H9 (cell line): ENCODE data around the gene ILDR1. TPM values are rescaled to one million over a fixed set of nuclear protein-coding genes. Genes with fewer than 3 reads are reported as not detected.

Source experiments
- DNase-seq: peaks from one replicate; pipeline ENCODE4 v3.0.0-alpha.2; 2017
- H2AFZ ChIP-seq: one replicate; pipeline ENCODE4 v1.6.1; 2013; ENCODE audit warnings: mild to moderate bottlenecking, low read length, control low read depth, moderate library complexity
- H2AK5ac ChIP-seq: 2 replicates; pipeline ENCODE4 v1.6.1; 2013; ENCODE audit warnings: low read length, control low read depth, mixed read lengths; ENCODE audit not compliant: insufficient read length
- H2BK120ac ChIP-seq: one replicate; pipeline ENCODE4 v1.6.1; 2013; ENCODE audit warnings: low read depth, mild to moderate bottlenecking, low read length, control low read depth, inconsistent platforms; ENCODE audit not compliant: poor library complexity, severe bottlenecking
- H2BK12ac ChIP-seq: 2 replicates; pipeline ENCODE4 v1.6.1; 2013; ENCODE audit warnings: low read length, control low read depth, mixed read lengths, low read depth; ENCODE audit not compliant: insufficient read length
- H2BK15ac ChIP-seq: 2 replicates; pipeline ENCODE4 v1.6.1; 2013; ENCODE audit warnings: low read depth, low read length, control low read depth
- H2BK20ac ChIP-seq: one replicate; pipeline ENCODE4 v1.6.1; 2013; ENCODE audit warnings: low read depth, mild to moderate bottlenecking, low read length, control low read depth, inconsistent platforms; ENCODE audit not compliant: poor library complexity, severe bottlenecking
- H2BK5ac ChIP-seq: 2 replicates; pipeline ENCODE4 v1.6.1; 2013; ENCODE audit warnings: low read length, control low read depth, mixed read lengths; ENCODE audit not compliant: insufficient read length
- H3K14ac ChIP-seq: 2 replicates; pipeline ENCODE4 v1.6.1; 2013; ENCODE audit warnings: low read length, control low read depth; ENCODE audit not compliant: insufficient read depth
- H3K18ac ChIP-seq: 2 replicates; pipeline ENCODE4 v1.6.1; 2013; ENCODE audit warnings: low read depth, mild to moderate bottlenecking, mixed read lengths, low read length, control low read depth; ENCODE audit not compliant: insufficient read length
- H3K23ac ChIP-seq: 2 replicates; pipeline ENCODE4 v1.6.1; 2013; ENCODE audit warnings: low read length, control low read depth, mixed read lengths, low read depth; ENCODE audit not compliant: insufficient read length
- H3K23me2 ChIP-seq: 2 replicates; pipeline ENCODE4 v1.6.1; 2013; ENCODE audit warnings: low read depth, mild to moderate bottlenecking, mixed read lengths, low read length, control low read depth; ENCODE audit not compliant: insufficient read length, poor library complexity, severe bottlenecking
- H3K27ac ChIP-seq: 2 replicates; pipeline ENCODE4 v1.5.1; 2013; ENCODE audit warnings: low read length, control low read depth, mixed read lengths, low read depth; ENCODE audit not compliant: insufficient read length
- H3K27me3 ChIP-seq: 2 replicates; pipeline ENCODE4 v1.6.1; 2013; ENCODE audit warnings: low read length, control low read depth, inconsistent platforms; ENCODE audit not compliant: insufficient read depth
- H3K4ac ChIP-seq: 2 replicates; pipeline ENCODE4 v1.6.1; 2013; ENCODE audit warnings: low read depth, mild to moderate bottlenecking, control low read depth, inconsistent platforms, low read length, moderate library complexity
- H3K4me1 ChIP-seq: 2 replicates; pipeline ENCODE4 v1.6.1; 2013; ENCODE audit warnings: low read length, control low read depth, inconsistent platforms; ENCODE audit not compliant: insufficient read depth
- H3K4me2 ChIP-seq: 2 replicates; pipeline ENCODE4 v1.6.1; 2013; ENCODE audit warnings: low read length, control low read depth, mixed read lengths; ENCODE audit not compliant: insufficient read length, insufficient read depth
- H3K56ac ChIP-seq: 2 replicates; pipeline ENCODE4 v1.6.1; 2013; ENCODE audit warnings: low read depth, mild to moderate bottlenecking, mixed read lengths, low read length, control low read depth; ENCODE audit not compliant: insufficient read length
- H3K79me1 ChIP-seq: 2 replicates; pipeline ENCODE4 v1.6.1; 2013; ENCODE audit warnings: low read depth, mild to moderate bottlenecking, moderate library complexity, low read length, control low read depth, inconsistent platforms; ENCODE audit not compliant: insufficient read depth, poor library complexity, severe bottlenecking
- H3K79me2 ChIP-seq: 2 replicates; pipeline ENCODE4 v1.6.1; 2013; ENCODE audit warnings: low read length, control low read depth, inconsistent platforms; ENCODE audit not compliant: insufficient read depth
- H3K9ac ChIP-seq: 2 replicates; pipeline ENCODE4 v1.6.1; 2013; ENCODE audit warnings: low read length, control low read depth, mixed read lengths; ENCODE audit not compliant: insufficient read length; ENCODE audit errors: extremely low read depth
- H3K9me3 ChIP-seq: one replicate; pipeline ENCODE4 v1.6.1; 2013; ENCODE audit warnings: low read depth, low read length, inconsistent platforms; ENCODE audit not compliant: control insufficient read depth
- H3T11ph ChIP-seq: one replicate; pipeline ENCODE4 v1.6.1; 2013; ENCODE audit warnings: mild to moderate bottlenecking, low read length, control low read depth, inconsistent platforms
- H4K20me1 ChIP-seq: one replicate; pipeline ENCODE4 v1.6.1; 2013; ENCODE audit not compliant: control insufficient read depth, insufficient read length, insufficient read depth
- H4K5ac ChIP-seq: 2 replicates; pipeline ENCODE4 v1.6.1; 2013; ENCODE audit warnings: low read depth, mild to moderate bottlenecking, mixed read lengths, low read length, control low read depth; ENCODE audit not compliant: insufficient read length
- H4K8ac ChIP-seq: replicated peaks from 2 replicates; pipeline ENCODE4 v1.6.1; 2013; ENCODE audit warnings: low read length, control low read depth, mixed read lengths, low read depth; ENCODE audit not compliant: insufficient read length
- H4K91ac ChIP-seq: 2 replicates; pipeline ENCODE4 v1.6.1; 2013; ENCODE audit warnings: low read depth, mild to moderate bottlenecking, moderate library complexity, mixed read lengths, low read length, control low read depth; ENCODE audit not compliant: insufficient read length
- H3K27ac Mint-ChIP-seq, 3 experiments: 2 replicates in 2 of 3; 3 replicates in 1 of 3; pipeline ENCODE4 v1.8.0; 2020 to 2021; ENCODE audit warnings: mixed read lengths in 3 of 3, mild to moderate bottlenecking in 1 of 3, moderate library complexity in 1 of 3
- H3K27me3 Mint-ChIP-seq: 2 replicates; pipeline ENCODE4 v1.8.0; 2021; ENCODE audit warnings: low read depth, mild to moderate bottlenecking, moderate library complexity, mixed read lengths
- H3K36me3 Mint-ChIP-seq, 3 experiments: 2 replicates in 2 of 3; 3 replicates in 1 of 3; pipeline ENCODE4 v1.8.0; 2020 to 2021; ENCODE audit warnings: low read depth in 3 of 3, mixed read lengths in 3 of 3; ENCODE audit not compliant: insufficient read depth in 1 of 3
- H3K4me1 Mint-ChIP-seq, 2 experiments: 2 replicates each; pipeline ENCODE4 v1.8.0; 2020; ENCODE audit warnings: mixed read lengths in 2 of 2
- H3K4me3 Mint-ChIP-seq, 2 experiments: 2 replicates in 1 of 2; 3 replicates in 1 of 2; pipeline ENCODE4 v1.8.0; 2020 to 2021; ENCODE audit warnings: mild to moderate bottlenecking in 2 of 2, mixed read lengths in 2 of 2, moderate library complexity in 1 of 2
- H3K9me3 Mint-ChIP-seq, 2 experiments: 2 replicates in 1 of 2; 3 replicates in 1 of 2; pipeline ENCODE4 v1.8.0; 2020; ENCODE audit warnings: mild to moderate bottlenecking in 2 of 2, mixed read lengths in 2 of 2, moderate library complexity in 1 of 2
- CTCF ChIP-seq: fragments of 200-600 bp; sonication (generic); conservative IDR thresholded peaks from 3 replicates; pipeline ENCODE4 v1.8.0; 2021; ENCODE audit warnings: antibody characterized with exemption, mild to moderate bottlenecking
- WGBS: extraction: QIAGEN DNeasy Blood & Tissue Kit; methylation state at CpG from one replicate; pipeline ENCODE4 v1.1.7; 2013; ENCODE audit warnings: missing lambda C conversion rate, low lambda C conversion rate, mixed read lengths; ENCODE audit not compliant: insufficient read length; ENCODE audit errors: extremely low coverage; 5-methylcytosine and 5-hydroxymethylcytosine counted together
- total RNA-seq: library from RNA; stranded (reverse); gene quantifications from 2 replicates; pipeline ENCODE4 v1.2.1, GENCODE V29; 2021

ILDR1 gene
- total RNA-seq, 1 experiment from 2014 or later: 0.68 TPM

DNA sequence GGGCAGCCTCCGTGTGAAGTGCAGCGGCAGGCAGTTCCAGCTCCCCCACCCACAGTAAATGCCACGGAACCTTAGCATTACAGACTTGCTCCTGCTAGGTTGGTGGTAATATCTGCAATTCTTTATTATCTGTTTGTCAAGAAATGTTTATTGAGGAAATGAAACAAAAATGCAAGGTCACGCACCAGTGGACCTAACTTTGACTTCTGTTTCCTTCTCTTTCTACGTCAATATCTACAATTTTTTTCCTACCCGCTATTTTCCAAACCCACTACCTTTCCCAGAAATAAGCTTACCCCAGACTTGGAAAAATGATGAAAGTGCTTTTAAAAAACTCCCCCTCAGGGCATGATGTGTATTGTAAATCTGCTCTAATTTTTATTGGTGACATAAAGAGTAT lies 18.9 kb downstream of the ILDR1 start:
- Histone ChIP-seq H3K27me3 (no peaks in the 10 kb centered on the region), H2AFZ (no peak overlapping the region), H2BK120ac (no peak overlapping the region), H3K27ac (no peak overlapping the region), H3K79me2 (no peaks in the 10 kb centered on the region), H3K14ac (no peak overlapping the region), H4K20me1 (no peaks in the 10 kb centered on the region), H3K18ac (no peak overlapping the region), H3K4ac (no peak overlapping the region), H3K9ac (no peak overlapping the region), H2BK20ac (no peak overlapping the region), H3K9me3 (no peaks in the 10 kb centered on the region), H2AK5ac (no peak overlapping the region), H4K5ac (no peak overlapping the region), H2BK5ac (no peak overlapping the region), H3K79me1 (no peaks in the 10 kb centered on the region), H3K23ac (no peak overlapping the region), H2BK15ac (no peak overlapping the region), H3K23me2 (no peaks in the 10 kb centered on the region), H2BK12ac (no peak overlapping the region), H3K4me2 (no peak overlapping the region), H3K4me1 (peaks cover 12% of the 10 kb centered on the region), H4K91ac (no peak overlapping the region), H3T11ph (no peak overlapping the region), H3K56ac (no peak overlapping the region), H4K8ac (no peak overlapping the region)
- no peak for TF ChIP-seq CTCF
- Mint-ChIP-seq H3K27ac (no peak overlapping the region), H3K36me3 (peaks cover 0 to 1% (median 0%) of the 10 kb centered on the region in 3 experiments; a peak in 1 of 7 replicates), H3K4me1 (peaks cover 30 to 41% of the 10 kb centered on the region in 2 experiments), H3K27me3 (no peaks in the 10 kb centered on the region), H3K4me3 (no peak overlapping the region), H3K9me3 (no peaks in the 10 kb centered on the region; a peak in 1 of 5 replicates)
- DNase-seq: no peak
- WGBS: 100% methylated on average over 1 of the region's 6 CpGs
